Measurements from ENCODE around the gene C16orf89.

C16orf89 gene

GRCh38 chr16:5060073-5060641 lies 5.6 kb downstream of the C16orf89 start:
- no peak for TF ChIP-seq ISL1 (CRISPR knock-in tag; IDR thresholded peaks at IDR 0.05)
- no peak for TF ChIP-seq TSHZ2 (CRISPR knock-in tag; IDR thresholded peaks at IDR 0.05)
- no peak for TF ChIP-seq ZFP30 (CRISPR knock-in tag; IDR thresholded peaks at IDR 0.05)
- TF ChIP-seq ZNF565 (CRISPR knock-in tag; conservative IDR thresholded peaks at IDR 0.05; ENCODE audit: low read depth): no peak
- no peak for TF ChIP-seq CSDC2 (CRISPR knock-in tag; IDR thresholded peaks at IDR 0.05)
- no peak for TF ChIP-seq OSR1 (CRISPR knock-in tag; IDR thresholded peaks at IDR 0.05)
- no peak for TF ChIP-seq BACH2 (CRISPR knock-in tag; IDR thresholded peaks at IDR 0.05; ENCODE audit: borderline replicate concordance)
- no peak for TF ChIP-seq CREB5 (CRISPR knock-in tag; IDR thresholded peaks at IDR 0.05; ENCODE audit: low read depth)
- TF ChIP-seq PPARA (CRISPR knock-in tag; IDR thresholded peaks at IDR 0.05; ENCODE audit: borderline replicate concordance): no peak
- no peak for TF ChIP-seq RARB (CRISPR knock-in tag; IDR thresholded peaks at IDR 0.05)
- no peak for TF ChIP-seq ESRRG (CRISPR knock-in tag; IDR thresholded peaks at IDR 0.05)
- TF ChIP-seq ZFP3 (CRISPR knock-in tag; IDR thresholded peaks at IDR 0.05): no peak
- TF ChIP-seq PATZ1 (CRISPR knock-in tag; IDR thresholded peaks at IDR 0.05; ENCODE audit: borderline replicate concordance): no peak
- TF ChIP-seq POU6F1 (CRISPR knock-in tag; IDR thresholded peaks at IDR 0.05; ENCODE audit: borderline replicate concordance, low read depth): no peak
- no peak for ATAC-seq

GRCh38 chr16:5059386-5060072 lies 6.2 kb downstream of the C16orf89 start:
- no peak for ATAC-seq
- no peak for TF ChIP-seq OSR1 (CRISPR knock-in tag; IDR thresholded peaks at IDR 0.05)
- TF ChIP-seq TOX (CRISPR knock-in tag; IDR thresholded peaks at IDR 0.05; ENCODE audit: borderline replicate concordance): no peak
- TF ChIP-seq ARNTL (CRISPR knock-in tag; IDR thresholded peaks at IDR 0.05; ENCODE audit: borderline replicate concordance, low read depth): no peak
- no peak for TF ChIP-seq CREB5 (CRISPR knock-in tag; IDR thresholded peaks at IDR 0.05; ENCODE audit: low read depth)
- TF ChIP-seq PATZ1 (CRISPR knock-in tag; IDR thresholded peaks at IDR 0.05; ENCODE audit: borderline replicate concordance): no peak
- TF ChIP-seq TSHZ2 (CRISPR knock-in tag; IDR thresholded peaks at IDR 0.05): no peak
- no peak for TF ChIP-seq ZFP30 (CRISPR knock-in tag; IDR thresholded peaks at IDR 0.05)
- TF ChIP-seq CSRNP3 (CRISPR knock-in tag; IDR thresholded peaks at IDR 0.05): no peak
- TF ChIP-seq BACH2 (CRISPR knock-in tag; IDR thresholded peaks at IDR 0.05; ENCODE audit: borderline replicate concordance): no peak
- no peak for TF ChIP-seq ZFP3 (CRISPR knock-in tag; IDR thresholded peaks at IDR 0.05)
- no peak for TF ChIP-seq TCF4 (CRISPR knock-in tag; IDR thresholded peaks at IDR 0.05; ENCODE audit: borderline replicate concordance)
- TF ChIP-seq RARB (CRISPR knock-in tag; IDR thresholded peaks at IDR 0.05): no peak
- TF ChIP-seq PPARA (CRISPR knock-in tag; IDR thresholded peaks at IDR 0.05; ENCODE audit: borderline replicate concordance): no peak
- no peak for TF ChIP-seq CSDC2 (CRISPR knock-in tag; IDR thresholded peaks at IDR 0.05)
- TF ChIP-seq POU6F1 (CRISPR knock-in tag; IDR thresholded peaks at IDR 0.05; ENCODE audit: borderline replicate concordance, low read depth): no peak
- no peak for TF ChIP-seq ZNF70 (CRISPR knock-in tag; IDR thresholded peaks at IDR 0.05)
